OCI-LY1 (cell line): ENCODE results near the gene SLX4.

ENCODE experiments used
- H2AFZ ChIP-seq: fragments of 200-600 bp; sonication (generic), shearing (Covaris generic); 2 replicates; pipeline ENCODE4 v1.6.0; 2014; ENCODE audit warnings: antibody characterized with exemption, mild to moderate bottlenecking, low read length
- H3F3A ChIP-seq: fragments of 200-600 bp; sonication (generic), shearing (Covaris generic); 2 replicates; pipeline ENCODE4 v1.6.0; 2014; ENCODE audit warnings: mild to moderate bottlenecking, antibody characterized with exemption, low read length, moderate library complexity; ENCODE audit not compliant: insufficient read depth
- H3K27ac ChIP-seq: fragments of 200-600 bp; sonication (generic); 2 replicates; pipeline ENCODE4 v1.5.1; 2014; ENCODE audit warnings: low read length, mixed run types, mild to moderate bottlenecking, low read depth; ENCODE audit not compliant: poor library complexity, severe bottlenecking
- H3K27me3 ChIP-seq: fragments of 200-600 bp; sonication (generic); 2 replicates; pipeline ENCODE4 v1.6.0; 2014; ENCODE audit warnings: antibody characterized with exemption, mild to moderate bottlenecking, low read length, moderate library complexity; ENCODE audit not compliant: insufficient read depth
- H3K36me3 ChIP-seq: fragments of 200-600 bp; sonication (generic); 2 replicates; pipeline ENCODE4 v1.6.1; 2014; ENCODE audit warnings: mild to moderate bottlenecking, antibody characterized with exemption, low read length, moderate library complexity, mixed read lengths; ENCODE audit not compliant: insufficient read depth
- H3K4me1 ChIP-seq: fragments of 200-600 bp; sonication (generic); 2 replicates; pipeline ENCODE4 v1.5.1; 2014; ENCODE audit warnings: mild to moderate bottlenecking, low read length, moderate library complexity; ENCODE audit not compliant: insufficient read depth, severe bottlenecking
- H3K4me2 ChIP-seq: fragments of 200-600 bp; sonication (generic), shearing (Covaris generic); 2 replicates; pipeline ENCODE4 v1.6.1; 2014; ENCODE audit warnings: low read length
- H3K4me3 ChIP-seq: fragments of 200-600 bp; sonication (generic); 2 replicates; pipeline ENCODE4 v1.5.1; 2014; ENCODE audit warnings: low read length, low read depth, mild to moderate bottlenecking, mixed read lengths; ENCODE audit not compliant: poor library complexity, severe bottlenecking
- H3K79me2 ChIP-seq: fragments of 200-600 bp; shearing (Covaris generic); 2 replicates; pipeline ENCODE4 v1.6.1; 2016; ENCODE audit warnings: mixed run types, low read length, mixed read lengths; ENCODE audit not compliant: insufficient read depth
- H3K9ac ChIP-seq: fragments of 200-600 bp; sonication (generic), shearing (Covaris generic); 2 replicates; pipeline ENCODE4 v1.6.1; 2014; ENCODE audit warnings: mild to moderate bottlenecking, low read length, mixed read lengths
- H3K9me2 ChIP-seq: fragments of 200-600 bp; sonication (generic), shearing (Covaris generic); 2 replicates; pipeline ENCODE4 v1.6.1; 2014; ENCODE audit warnings: low read depth, mild to moderate bottlenecking, low read length, mixed read lengths
- H3K9me3 ChIP-seq: fragments of 200-600 bp; shearing (Covaris generic); 2 replicates; pipeline ENCODE4 v1.6.1; 2014; ENCODE audit warnings: low read length, mixed read lengths
- H4K20me1 ChIP-seq: fragments of 200-600 bp; sonication (generic), shearing (Covaris generic); 2 replicates; pipeline ENCODE4 v1.6.0; 2016; ENCODE audit warnings: mild to moderate bottlenecking, low read length; ENCODE audit not compliant: insufficient read depth
- CTCF ChIP-seq: fragments of 200-600 bp; sonication (generic), shearing (Covaris generic); IDR thresholded peaks from 2 replicates; pipeline ENCODE4 v1.5.1; 2017; ENCODE audit warnings: mild to moderate bottlenecking, antibody characterized with exemption, low read length, moderate library complexity, mixed read lengths
- EZH2 ChIP-seq: fragments of 200-600 bp; sonication (generic), shearing (Covaris generic); IDR thresholded peaks from 2 replicates; pipeline ENCODE4 v1.8.0; 2017; ENCODE audit warnings: borderline replicate concordance, mixed run types, mild to moderate bottlenecking, antibody characterized with exemption, low read length, moderate library complexity, mixed read lengths

Gene SLX4

GRCh38 chr16:3580251-3580651 lies 31.2 kb downstream of the SLX4 start:
- Histone ChIP-seq H3K36me3 (peaks cover 21% of the 10 kb centered on the region; the same call in 1 of the 2 replicates), H3K9ac (peak overlapping the region; percentile 47), H3K9me3 (no peaks in the 10 kb centered on the region), H3F3A (no peaks in the 10 kb centered on the region), H4K20me1 (no peaks in the 10 kb centered on the region), H3K9me2 (no peaks in the 10 kb centered on the region), H3K4me1 (peaks cover 56% of the 10 kb centered on the region), H3K4me3 (peak overlapping the region; percentile 14), H3K79me2 (no peaks in the 10 kb centered on the region), H3K4me2 (peak overlapping the region; percentile 45; the same call in 1 of the 2 replicates), H2AFZ (no peak overlapping the region), H3K27ac (peak overlapping the region; percentile 88), H3K27me3 (no peaks in the 10 kb centered on the region)
- TF ChIP-seq EZH2 (no peak), CTCF (no peak)

GRCh38 chr16:3579776-3580175 lies 31.6 kb downstream of the SLX4 start:
- Histone ChIP-seq H3K4me2 (peak overlapping the region; percentile 45; the same call in 1 of the 2 replicates), H3K79me2 (no peaks in the 10 kb centered on the region), H3K9ac (peak overlapping the region; percentile 47), H4K20me1 (no peaks in the 10 kb centered on the region), H3K9me2 (no peaks in the 10 kb centered on the region), H3K27ac (peak overlapping the region; percentile 88), H3K27me3 (no peaks in the 10 kb centered on the region), H3K9me3 (no peaks in the 10 kb centered on the region), H3K4me3 (peak overlapping the region; percentile 14), H3K4me1 (peaks cover 60% of the 10 kb centered on the region), H3K36me3 (peaks cover 19% of the 10 kb centered on the region; the same call in 1 of the 2 replicates), H3F3A (no peaks in the 10 kb centered on the region), H2AFZ (no peak overlapping the region)
- TF ChIP-seq EZH2 = no peak

- no peaks in the 10 kb centered on the region for H3K27me3 ChIP-seq
- no peaks in the 10 kb centered on the region for H3F3A ChIP-seq
- no peak overlapping the region for H2AFZ ChIP-seq
- peak overlapping the region; percentile 45; the same call in 1 of the 2 replicates for H3K4me2 ChIP-seq
- H3K27ac ChIP-seq = peak overlapping the region; percentile 88
- H4K20me1 ChIP-seq = no peaks in the 10 kb centered on the region
- no peaks in the 10 kb centered on the region for H3K9me2 ChIP-seq
- peaks cover 60% of the 10 kb centered on the region for H3K4me1 ChIP-seq
- TF ChIP-seq CTCF (no peak), EZH2 (no peak)
- peaks cover 13% of the 10 kb centered on the region; the same call in 1 of the 2 replicates for H3K36me3 ChIP-seq
- no peak overlapping the region for H3K4me3 ChIP-seq
- H3K9me3 ChIP-seq = no peaks in the 10 kb centered on the region
- no peaks in the 10 kb centered on the region for H3K79me2 ChIP-seq
- H3K9ac ChIP-seq = peak overlapping the region; percentile 47; the same call in 1 of the 2 replicates
These were observed 32.5 kb downstream of the SLX4 start for GRCh38 chr16:3578610-3579551.
